Bronchial epithelial cell (primary cell): ENCODE data around the gene MYRF. TPM values are rescaled to one million over a fixed set of nuclear protein-coding genes. Genes with fewer than 3 reads are reported as not detected.

Experiments
- DNase-seq: peaks from one replicate; pipeline ENCODE4 v3.0.0-alpha.2; 2010; ENCODE audit warnings: low read depth
- FAIRE-seq: peaks from 2 replicates; lab custom pipeline; 2011; peaks lifted over from hg19 to GRCh38; lab: Jason Lieb, UNC
- H3K27me3 ChIP-seq: 2 replicates; pipeline ENCODE4 v1.5.1; 2011; ENCODE audit warnings: low read length; ENCODE audit not compliant: control insufficient read depth, insufficient read depth
- H3K36me3 ChIP-seq: 2 replicates; pipeline ENCODE4 v1.5.1; 2011; ENCODE audit warnings: low read length; ENCODE audit not compliant: control insufficient read depth, insufficient read depth
- H3K4me3 ChIP-seq: 2 replicates; pipeline ENCODE4 v1.5.1; 2011; ENCODE audit warnings: mild to moderate bottlenecking, low read depth, low read length, control low read depth
- CTCF ChIP-seq: IDR thresholded peaks from 2 replicates; pipeline ENCODE4 v1.5.1; 2011; ENCODE audit warnings: mild to moderate bottlenecking, moderate library complexity, low read length, control low read depth, inconsistent platforms; ENCODE audit not compliant: insufficient read depth, severe bottlenecking
- total RNA-seq: library from RNA; depleted of rRNA; stranded (reverse); fragments of >200 nt; gene quantifications from 2 replicates; pipeline ENCODE4 v1.2.1, GENCODE V29; 2014

Gene MYRF
- total RNA-seq, 1 donor from 2014 or later, result under 0.01 TPM

GRCh38 chr11:61732705-61733104 lies 19.7 kb upstream of the MYRF start:
- FAIRE-seq (no peak), DNase-seq (peak; percentile 49)
- H3K4me3 ChIP-seq, result no peak overlapping the region
- H3K27me3 ChIP-seq, result no peaks in the 10 kb centered on the region
- TF ChIP-seq CTCF, result no peak
- no peaks in the 10 kb centered on the region for H3K36me3 ChIP-seq

- peak; percentile 99 for TF ChIP-seq CTCF
- no peaks in the 10 kb centered on the region for H3K36me3 ChIP-seq
- no peak overlapping the region for H3K4me3 ChIP-seq
- FAIRE-seq (no peak), DNase-seq (peak; percentile 68)
- H3K27me3 ChIP-seq, result no peaks in the 10 kb centered on the region
These were observed 19.1 kb upstream of the MYRF start for GRCh38 chr11:61733120-61733978.

- FAIRE-seq (no peak), DNase-seq (no peak)
- H3K27me3 ChIP-seq, result no peaks in the 10 kb centered on the region
- TF ChIP-seq CTCF, result no peak
- H3K4me3 ChIP-seq, result no peak overlapping the region
- H3K36me3 ChIP-seq, result no peaks in the 10 kb centered on the region
These were observed 17.7 kb upstream of the MYRF start for GRCh38 chr11:61734767-61735166.

GRCh38 chr11:61735391-61735790 lies 17.0 kb upstream of the MYRF start:
- no peak overlapping the region for H3K4me3 ChIP-seq
- no peaks in the 10 kb centered on the region for H3K27me3 ChIP-seq
- no peaks in the 10 kb centered on the region for H3K36me3 ChIP-seq
- DNase-seq, result no peak
- TF ChIP-seq CTCF, result no peak
- no peak for FAIRE-seq

- no peak overlapping the region for H3K4me3 ChIP-seq
- TF ChIP-seq CTCF, result no peak
- DNase-seq, result peak; percentile 64
- H3K36me3 ChIP-seq, result no peaks in the 10 kb centered on the region
- H3K27me3 ChIP-seq, result no peaks in the 10 kb centered on the region
- peak; percentile 77 for FAIRE-seq
These were observed 16.1 kb upstream of the MYRF start for GRCh38 chr11:61736310-61736709.
